IPS-18a (cell line): ENCODE results near the gene TMEFF1.

Experiments used
- H3K27ac ChIP-seq: one replicate; pipeline ENCODE4 v1.5.1; 2013; ENCODE audit warnings: low read length
- H3K27me3 ChIP-seq: one replicate; pipeline ENCODE4 v1.6.1; 2013; ENCODE audit warnings: mild to moderate bottlenecking, low read length; ENCODE audit not compliant: control insufficient read depth, insufficient read depth
- H3K36me3 ChIP-seq: one replicate; pipeline ENCODE4 v1.6.1; 2013; ENCODE audit warnings: low read depth, low read length; ENCODE audit not compliant: control insufficient read depth
- H3K4me1 ChIP-seq: one replicate; pipeline ENCODE4 v1.6.1; 2013; ENCODE audit warnings: low read depth, low read length; ENCODE audit not compliant: control insufficient read depth
- H3K4me3 ChIP-seq: one replicate; pipeline ENCODE4 v1.5.1; 2013; ENCODE audit warnings: low read length
- H3K9ac ChIP-seq: one replicate; pipeline ENCODE4 v1.6.1; 2013; ENCODE audit warnings: mild to moderate bottlenecking, low read length, moderate library complexity
- H3K9me3 ChIP-seq: one replicate; pipeline ENCODE4 v1.6.1; 2013; ENCODE audit warnings: low read depth, low read length; ENCODE audit not compliant: control insufficient read depth

Gene TMEFF1

GRCh38 chr9:100554935-100555401 is 82.0 kb downstream of the TMEFF1 start:
- peaks cover 74% of the 10 kb centered on the region for H3K36me3 ChIP-seq
- H3K27me3 ChIP-seq = no peaks in the 10 kb centered on the region
- H3K4me3 ChIP-seq = no peak overlapping the region
- no peak overlapping the region for H3K9ac ChIP-seq
- H3K4me1 ChIP-seq = no peaks in the 10 kb centered on the region
- H3K27ac ChIP-seq = no peak overlapping the region
- no peaks in the 10 kb centered on the region for H3K9me3 ChIP-seq

- no peaks in the 10 kb centered on the region for H3K4me1 ChIP-seq
- no peaks in the 10 kb centered on the region for H3K27me3 ChIP-seq
- no peak overlapping the region for H3K4me3 ChIP-seq
- no peak overlapping the region for H3K9ac ChIP-seq
- peaks cover 73% of the 10 kb centered on the region for H3K36me3 ChIP-seq
- H3K9me3 ChIP-seq = no peaks in the 10 kb centered on the region
- no peak overlapping the region for H3K27ac ChIP-seq
Measured at GRCh38 chr9:100555471-100555870, 82.5 kb downstream of the TMEFF1 start.

- H3K36me3 ChIP-seq = peaks cover 78% of the 10 kb centered on the region
- no peak overlapping the region for H3K4me3 ChIP-seq
- H3K9ac ChIP-seq = no peak overlapping the region
- no peaks in the 10 kb centered on the region for H3K4me1 ChIP-seq
- no peak overlapping the region for H3K27ac ChIP-seq
- H3K9me3 ChIP-seq = no peaks in the 10 kb centered on the region
- H3K27me3 ChIP-seq = no peaks in the 10 kb centered on the region
Measured at GRCh38 chr9:100557053-100557452, 84.1 kb downstream of the TMEFF1 start.

- Histone ChIP-seq H3K9me3 (no peaks in the 10 kb centered on the region), H3K4me1 (no peaks in the 10 kb centered on the region), H3K9ac (no peak overlapping the region), H3K36me3 (peaks cover 60% of the 10 kb centered on the region), H3K27ac (no peak overlapping the region), H3K27me3 (no peaks in the 10 kb centered on the region), H3K4me3 (no peak overlapping the region)
Measured at GRCh38 chr9:100561256-100561655, 88.3 kb downstream of the TMEFF1 start.

GRCh38 chr9:100567856-100568255 is 94.9 kb downstream of the TMEFF1 start:
- H3K27ac ChIP-seq = no peak overlapping the region
- no peaks in the 10 kb centered on the region for H3K27me3 ChIP-seq
- H3K36me3 ChIP-seq = peaks cover 29% of the 10 kb centered on the region
- H3K4me1 ChIP-seq = no peaks in the 10 kb centered on the region
- H3K9me3 ChIP-seq = no peaks in the 10 kb centered on the region
- no peak overlapping the region for H3K9ac ChIP-seq
- no peak overlapping the region for H3K4me3 ChIP-seq

- no peak overlapping the region for H3K9ac ChIP-seq
- peaks cover 56% of the 10 kb centered on the region for H3K36me3 ChIP-seq
Measured at GRCh38 chr9:100573655-100574260, 100.8 kb downstream of the TMEFF1 start.

GRCh38 chr9:100575006-100575405 is 102.1 kb downstream of the TMEFF1 start:
- H3K27ac ChIP-seq = no peak overlapping the region
- no peak overlapping the region for H3K9ac ChIP-seq
- H3K36me3 ChIP-seq = peaks cover 61% of the 10 kb centered on the region
- H3K27me3 ChIP-seq = no peaks in the 10 kb centered on the region
- no peaks in the 10 kb centered on the region for H3K9me3 ChIP-seq
- no peaks in the 10 kb centered on the region for H3K4me1 ChIP-seq
- no peak overlapping the region for H3K4me3 ChIP-seq

More at GRCh38 chr9:100573655-100574260, 100.8 kb downstream of the TMEFF1 start:
- Histone ChIP-seq H3K27ac (no peak overlapping the region), H3K4me1 (no peaks in the 10 kb centered on the region), H3K4me3 (no peak overlapping the region), H3K9me3 (no peaks in the 10 kb centered on the region), H3K27me3 (no peaks in the 10 kb centered on the region)

GRCh38 chr9:100575765-100576386 is 102.9 kb downstream of the TMEFF1 start:
- no peak overlapping the region for H3K9ac ChIP-seq

GRCh38 chr9:100577776-100578448 is 105.0 kb downstream of the TMEFF1 start, which contains the start of gene CAVIN4:
CAVIN4 (plus strand) TSS chr9:100578079; CDS start chr9:100578144, 65 bp downstream.
- Histone ChIP-seq H3K9me3 (no peaks in the 10 kb centered on the region), H3K4me3 (no peak within 1 kb of the TSS)

More at GRCh38 chr9:100575765-100576386, 102.9 kb downstream of the TMEFF1 start:
- Histone ChIP-seq H3K36me3 (peaks cover 61% of the 10 kb centered on the region), H3K9me3 (no peaks in the 10 kb centered on the region), H3K4me1 (no peaks in the 10 kb centered on the region), H3K27me3 (no peaks in the 10 kb centered on the region), H3K4me3 (no peak overlapping the region), H3K27ac (no peak overlapping the region)

GRCh38 chr9:100578610-100579009 is 105.7 kb downstream of the TMEFF1 start:
- Histone ChIP-seq H3K9me3 (no peaks in the 10 kb centered on the region), H3K4me3 (no peak overlapping the region), H3K27ac (no peak overlapping the region), H3K4me1 (no peaks in the 10 kb centered on the region), H3K9ac (no peak overlapping the region), H3K27me3 (no peaks in the 10 kb centered on the region), H3K36me3 (peaks cover 61% of the 10 kb centered on the region)

More at GRCh38 chr9:100577776-100578448, 105.0 kb downstream of the TMEFF1 start, which contains the start of gene CAVIN4:
- Histone ChIP-seq H3K27me3 (no peaks in the 10 kb centered on the region), H3K36me3 (peaks cover 63% of the 10 kb centered on the region), H3K9ac (no peak within 1 kb of the TSS), H3K4me1 (no peaks in the 10 kb centered on the region), H3K27ac (no peak within 1 kb of the TSS)

- Histone ChIP-seq H3K4me1 (no peaks in the 10 kb centered on the region), H3K27me3 (no peaks in the 10 kb centered on the region), H3K36me3 (peaks cover 62% of the 10 kb centered on the region), H3K9ac (no peak overlapping the region), H3K9me3 (no peaks in the 10 kb centered on the region), H3K4me3 (no peak overlapping the region), H3K27ac (no peak overlapping the region)
Measured at GRCh38 chr9:100579665-100580064, 106.7 kb downstream of the TMEFF1 start.
